HG03565 (cell line): ENCODE data around the gene PCNP.
"Not testable (repeated sequence)": the region's sequence is repeated elsewhere in the genome, so short reads cannot be mapped to it uniquely, and the experiment has no call there.

Experiments used
- ATAC-seq: cut with Tn5 transposase; IDR thresholded peaks from one replicate; pipeline ENCODE4 v1.9.1; 2021; ENCODE audit warnings: mild to moderate bottlenecking, moderate library complexity; ENCODE audit not compliant: unreplicated experiment

Gene PCNP

GRCh38 chr3:101631098-101631796 is 57.3 kb downstream of the PCNP start:
- ATAC-seq, result no peak

- not testable (repeated sequence) for ATAC-seq
These were observed 58.0 kb downstream of the PCNP start for GRCh38 chr3:101631959-101632358.

GRCh38 chr3:101632586-101632985 is 58.6 kb downstream of the PCNP start:
- no peak for ATAC-seq

GRCh38 chr3:101633186-101633585 is 59.2 kb downstream of the PCNP start:
- no peak for ATAC-seq

- ATAC-seq, result no peak
These were observed 60.7 kb downstream of the PCNP start for GRCh38 chr3:101634591-101635196.

GRCh38 chr3:101635345-101635744 is 61.4 kb downstream of the PCNP start:
- no peak for ATAC-seq

GRCh38 chr3:101635954-101636798 is 62.2 kb downstream of the PCNP start:
- ATAC-seq, result peak; percentile 86

- ATAC-seq, result no peak
These were observed 63.5 kb downstream of the PCNP start for GRCh38 chr3:101637451-101637850.

- ATAC-seq, result no peak
These were observed 64.3 kb downstream of the PCNP start for GRCh38 chr3:101638261-101638745.

GRCh38 chr3:101639280-101639963 is 65.4 kb downstream of the PCNP start:
- no peak for ATAC-seq

GRCh38 chr3:101640256-101640655 is 66.3 kb downstream of the PCNP start:
- ATAC-seq, result no peak

- not testable (repeated sequence) for ATAC-seq
These were observed 67.6 kb downstream of the PCNP start for GRCh38 chr3:101641397-101642115.

- no peak for ATAC-seq
These were observed 68.5 kb downstream of the PCNP start for GRCh38 chr3:101642441-101642840.

GRCh38 chr3:101643009-101643844 is 69.2 kb downstream of the PCNP start:
- no peak for ATAC-seq
